ENCODE data around the gene FBLN2. TPM values are rescaled to one million over a fixed set of nuclear protein-coding genes. Genes with fewer than 3 reads are reported as not detected.

Gene FBLN2
- total and polyA plus RNA-seq, 2 of the 13 experiments (the other 11 are each of a cell fraction or from before 2014, with no cell fraction given), result not detected

DNA sequence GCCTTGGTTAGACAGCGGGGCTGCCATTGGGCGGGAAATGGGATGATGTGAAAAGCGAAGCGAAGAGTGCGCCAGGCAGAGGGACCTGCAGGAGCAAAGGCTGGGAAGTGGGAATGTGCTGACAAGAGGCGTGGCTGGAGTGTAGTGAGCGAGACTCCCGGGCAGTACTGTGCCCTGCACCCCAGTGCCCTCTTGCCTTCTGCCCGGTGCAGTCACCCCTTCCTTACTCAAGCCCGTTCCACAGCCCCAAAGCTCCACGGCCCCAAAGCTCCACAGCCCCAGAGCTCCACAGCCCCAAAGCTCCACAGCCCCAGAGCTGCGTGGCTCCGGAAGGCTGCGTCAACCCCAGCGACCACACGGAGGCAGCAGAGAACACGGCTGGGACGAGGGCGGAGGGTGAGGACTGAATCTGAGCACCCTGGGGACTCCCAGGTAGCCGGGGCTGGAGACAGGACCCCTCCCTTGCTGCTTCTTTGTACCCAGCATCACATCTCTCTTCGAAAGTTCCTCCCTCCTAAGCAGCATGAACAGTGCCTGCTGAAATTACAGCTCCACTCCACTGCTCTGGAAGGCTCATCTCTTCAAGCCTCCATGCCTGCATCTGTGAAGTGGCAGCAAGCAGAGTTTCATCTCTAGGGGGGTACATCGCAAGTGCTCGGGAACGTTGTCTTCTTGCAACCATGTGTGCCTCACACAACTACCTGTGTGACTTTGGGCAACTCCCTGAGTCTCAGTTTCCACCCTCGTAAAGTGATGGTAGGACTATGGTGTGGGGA lies 108.9 kb downstream of the FBLN2 start (continued):
- TF ChIP-seq KLF12 (CRISPR knock-in tag; IDR thresholded peaks at IDR 0.05; ENCODE audit: borderline replicate concordance) (no peak), GLI4 (CRISPR knock-in tag; IDR thresholded peaks at IDR 0.05; ENCODE audit: borderline replicate concordance) (no peak), ONECUT2 (CRISPR knock-in tag; IDR thresholded peaks at IDR 0.05) (no peak), XRCC5 (optimal IDR thresholded peaks at IDR 0.05; ENCODE audit: low read length) (peak; percentile 65), SMYD3 (CRISPR knock-in tag; IDR thresholded peaks at IDR 0.05) (no peak), SRF (IDR thresholded peaks at IDR 0.05; ENCODE audit: low read depth, low read length) (no peak), YY1 (IDR thresholded peaks at IDR 0.05; ENCODE audit: insufficient read depth, insufficient replicate concordance, low read depth, low read length) (peak; percentile 24), ZNF3 (CRISPR knock-in tag; IDR thresholded peaks at IDR 0.05) (no peak), KLF15 (CRISPR knock-in tag; IDR thresholded peaks at IDR 0.05; ENCODE audit: borderline replicate concordance) (no peak), ZNF530 (CRISPR knock-in tag; IDR thresholded peaks at IDR 0.05; ENCODE audit: low read depth) (no peak), ETV5 (CRISPR knock-in tag; IDR thresholded peaks at IDR 0.05; ENCODE audit: borderline replicate concordance) (0 out of 2 replicates have a peak, but pooled peaks have one; percentile 33), ZNF367 (CRISPR knock-in tag; IDR thresholded peaks at IDR 0.05; ENCODE audit: borderline replicate concordance) (no peak), CHD4 (IDR thresholded peaks at IDR 0.05; ENCODE audit: borderline replicate concordance, low read length) (no peak), PAWR (CRISPR knock-in tag; IDR thresholded peaks at IDR 0.05; ENCODE audit: borderline replicate concordance) (no peak), POLR2AphosphoS5 (IDR thresholded peaks at IDR 0.05; ENCODE audit: low read depth, low read length) (no peak), ZNF672 (CRISPR knock-in tag; IDR thresholded peaks at IDR 0.05) (no peak), YEATS4 (CRISPR knock-in tag; IDR thresholded peaks at IDR 0.05; ENCODE audit: borderline replicate concordance) (no peak), MYC (CRISPR knock-in tag; IDR thresholded peaks at IDR 0.05; ENCODE audit: borderline replicate concordance) (no peak), NFE2 (CRISPR knock-in tag; IDR thresholded peaks at IDR 0.05) (no peak)
- TF ChIP-seq, protein P1, sequence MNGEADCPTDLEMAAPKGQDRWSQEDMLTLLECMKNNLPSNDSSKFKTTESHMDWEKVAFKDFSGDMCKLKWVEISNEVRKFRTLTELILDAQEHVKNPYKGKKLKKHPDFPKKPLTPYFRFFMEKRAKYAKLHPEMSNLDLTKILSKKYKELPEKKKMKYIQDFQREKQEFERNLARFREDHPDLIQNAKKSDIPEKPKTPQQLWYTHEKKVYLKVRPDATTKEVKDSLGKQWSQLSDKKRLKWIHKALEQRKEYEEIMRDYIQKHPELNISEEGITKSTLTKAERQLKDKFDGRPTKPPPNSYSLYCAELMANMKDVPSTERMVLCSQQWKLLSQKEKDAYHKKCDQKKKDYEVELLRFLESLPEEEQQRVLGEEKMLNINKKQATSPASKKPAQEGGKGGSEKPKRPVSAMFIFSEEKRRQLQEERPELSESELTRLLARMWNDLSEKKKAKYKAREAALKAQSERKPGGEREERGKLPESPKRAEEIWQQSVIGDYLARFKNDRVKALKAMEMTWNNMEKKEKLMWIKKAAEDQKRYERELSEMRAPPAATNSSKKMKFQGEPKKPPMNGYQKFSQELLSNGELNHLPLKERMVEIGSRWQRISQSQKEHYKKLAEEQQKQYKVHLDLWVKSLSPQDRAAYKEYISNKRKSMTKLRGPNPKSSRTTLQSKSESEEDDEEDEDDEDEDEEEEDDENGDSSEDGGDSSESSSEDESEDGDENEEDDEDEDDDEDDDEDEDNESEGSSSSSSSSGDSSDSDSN (CRISPR knock-in tag; IDR thresholded peaks at IDR 0.05), result no peak
- TF ChIP-seq, protein P2, sequence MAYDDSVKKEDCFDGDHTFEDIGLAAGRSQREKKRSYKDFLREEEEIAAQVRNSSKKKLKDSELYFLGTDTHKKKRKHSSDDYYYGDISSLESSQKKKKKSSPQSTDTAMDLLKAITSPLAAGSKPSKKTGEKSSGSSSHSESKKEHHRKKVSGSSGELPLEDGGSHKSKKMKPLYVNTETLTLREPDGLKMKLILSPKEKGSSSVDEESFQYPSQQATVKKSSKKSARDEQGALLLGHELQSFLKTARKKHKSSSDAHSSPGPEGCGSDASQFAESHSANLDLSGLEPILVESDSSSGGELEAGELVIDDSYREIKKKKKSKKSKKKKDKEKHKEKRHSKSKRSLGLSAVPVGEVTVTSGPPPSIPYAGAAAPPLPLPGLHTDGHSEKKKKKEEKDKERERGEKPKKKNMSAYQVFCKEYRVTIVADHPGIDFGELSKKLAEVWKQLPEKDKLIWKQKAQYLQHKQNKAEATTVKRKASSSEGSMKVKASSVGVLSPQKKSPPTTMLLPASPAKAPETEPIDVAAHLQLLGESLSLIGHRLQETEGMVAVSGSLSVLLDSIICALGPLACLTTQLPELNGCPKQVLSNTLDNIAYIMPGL (CRISPR knock-in tag; IDR thresholded peaks at IDR 0.05; ENCODE audit: borderline replicate concordance in 1 of 2, low read depth in 1 of 2), result 0 out of 4 replicates have a peak, but pooled peaks of 1 of the 2 experiments have one; percentile 19
- TF ChIP-seq, protein P3, sequence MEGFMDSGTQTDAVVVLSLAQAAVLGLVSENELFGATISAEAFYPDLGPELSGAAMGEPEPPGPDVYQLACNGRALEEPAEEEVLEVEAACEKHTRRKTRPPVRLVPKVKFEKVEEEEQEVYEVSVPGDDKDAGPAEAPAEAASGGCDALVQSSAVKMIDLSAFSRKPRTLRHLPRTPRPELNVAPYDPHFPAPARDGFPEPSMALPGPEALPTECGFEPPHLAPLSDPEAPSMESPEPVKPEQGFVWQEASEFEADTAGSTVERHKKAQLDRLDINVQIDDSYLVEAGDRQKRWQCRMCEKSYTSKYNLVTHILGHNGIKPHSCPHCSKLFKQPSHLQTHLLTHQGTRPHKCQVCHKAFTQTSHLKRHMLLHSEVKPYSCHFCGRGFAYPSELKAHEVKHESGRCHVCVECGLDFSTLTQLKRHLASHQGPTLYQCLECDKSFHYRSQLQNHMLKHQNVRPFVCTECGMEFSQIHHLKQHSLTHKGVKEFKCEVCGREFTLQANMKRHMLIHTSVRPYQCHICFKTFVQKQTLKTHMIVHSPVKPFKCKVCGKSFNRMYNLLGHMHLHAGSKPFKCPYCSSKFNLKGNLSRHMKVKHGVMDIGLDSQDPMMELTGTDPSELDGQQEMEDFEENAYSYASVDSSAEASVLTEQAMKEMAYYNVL (CRISPR knock-in tag; IDR thresholded peaks at IDR 0.05; ENCODE audit: borderline replicate concordance), result no peak
- TF ChIP-seq, protein P4, sequence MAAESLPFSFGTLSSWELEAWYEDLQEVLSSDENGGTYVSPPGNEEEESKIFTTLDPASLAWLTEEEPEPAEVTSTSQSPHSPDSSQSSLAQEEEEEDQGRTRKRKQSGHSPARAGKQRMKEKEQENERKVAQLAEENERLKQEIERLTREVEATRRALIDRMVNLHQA (CRISPR knock-in tag; IDR thresholded peaks at IDR 0.05), result no peak

Measured in HepG2 (cell line).